Ishikawa (cell line): ENCODE data around the gene HIVEP1.

Source experiments
- CEBPB ChIP-seq: IDR thresholded peaks from 2 replicates; pipeline ENCODE4 v1.6.1; 2012
- CREB1 ChIP-seq: IDR thresholded peaks from 2 replicates; pipeline ENCODE4 v1.6.1; 2012; ENCODE audit warnings: low read depth
- EGR1 ChIP-seq: IDR thresholded peaks from 2 replicates; pipeline ENCODE4 v1.6.1; 2012
- EP300 ChIP-seq: IDR thresholded peaks from 2 replicates; pipeline ENCODE4 v1.6.1; 2012; ENCODE audit warnings: borderline replicate concordance
- FOXM1 ChIP-seq: IDR thresholded peaks from 2 replicates; pipeline ENCODE4 v1.6.1; 2012; ENCODE audit warnings: low read depth, borderline replicate concordance
- NFIC ChIP-seq: IDR thresholded peaks from 2 replicates; pipeline ENCODE4 v1.6.1; 2012
- RAD21 ChIP-seq: IDR thresholded peaks from 2 replicates; pipeline ENCODE4 v1.6.1; 2012; ENCODE audit warnings: low read depth
- TAF1 ChIP-seq: IDR thresholded peaks from 2 replicates; pipeline ENCODE4 v1.6.1; 2012; ENCODE audit warnings: low read depth, mild to moderate bottlenecking
- TCF12 ChIP-seq: IDR thresholded peaks from 2 replicates; pipeline ENCODE4 v1.6.1; 2012; ENCODE audit warnings: low read depth
- TEAD4 ChIP-seq: IDR thresholded peaks from 2 replicates; pipeline ENCODE4 v1.6.1; 2012
- YY1 ChIP-seq: IDR thresholded peaks from 2 replicates; pipeline ENCODE4 v1.6.1; 2012; ENCODE audit warnings: low read depth
- ZBTB7A ChIP-seq: IDR thresholded peaks from 2 replicates; pipeline ENCODE4 v1.6.1; 2012; ENCODE audit warnings: low read depth
- TF ChIP-seq, protein P1 (sequence below): IDR thresholded peaks from 2 replicates; pipeline ENCODE4 v1.6.1; 2012
- TF ChIP-seq, protein P2 (sequence below): IDR thresholded peaks from 2 replicates; pipeline ENCODE4 v1.6.1; 2012
- TF ChIP-seq, protein P3 (sequence below): IDR thresholded peaks from 2 replicates; pipeline ENCODE4 v1.6.1; 2012; ENCODE audit warnings: low read depth, mild to moderate bottlenecking

The HIVEP1 gene

DNA sequence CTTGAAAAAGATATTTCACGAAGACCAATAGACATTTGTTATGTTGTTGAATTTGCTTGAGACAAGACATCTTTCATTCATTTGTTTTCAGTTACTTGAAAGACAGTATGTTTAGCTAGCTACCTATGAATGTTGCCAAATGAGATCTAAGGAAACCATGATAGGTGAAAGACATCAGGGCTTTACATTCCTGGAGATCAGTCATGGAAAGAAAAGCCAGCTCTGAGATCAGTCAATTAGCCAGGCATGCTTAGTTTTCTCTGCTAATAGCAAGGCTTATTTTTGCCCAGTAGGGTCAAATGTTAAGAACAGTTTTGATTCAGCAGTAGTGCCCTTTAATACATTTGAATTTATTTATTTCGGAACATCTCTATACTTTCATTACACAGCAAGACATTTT, 161.5 kb downstream of the HIVEP1 start:
- TF ChIP-seq TEAD4, result peak; percentile 69
- TF ChIP-seq EGR1, result no peak
- 0 out of 2 replicates have a peak, but pooled peaks have one; percentile 6 for TF ChIP-seq NFIC

DNA sequence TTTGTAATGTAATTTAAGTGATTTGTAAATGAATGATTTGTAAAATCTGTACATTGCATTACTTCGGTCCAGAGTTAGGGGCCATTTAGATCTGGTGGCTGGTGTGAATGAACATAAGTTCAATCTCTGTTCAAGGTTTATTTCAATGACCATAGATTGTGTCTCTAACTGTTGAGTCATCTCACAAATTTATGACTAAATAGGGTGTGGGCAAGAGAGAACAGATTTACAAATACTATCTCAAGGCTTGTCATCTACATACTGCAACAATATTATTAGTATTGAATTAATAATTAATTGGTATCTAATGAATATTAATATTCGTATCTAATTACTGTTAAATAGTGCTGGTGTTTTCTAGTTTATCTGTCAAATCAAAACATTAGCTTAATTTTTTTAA, 162.8 kb downstream of the HIVEP1 start:
- no peak for TF ChIP-seq TEAD4
- TF ChIP-seq EGR1, result no peak
- TF ChIP-seq RAD21, result no peak
- TF ChIP-seq NFIC, result no peak
- TF ChIP-seq FOXM1, result no peak
- TF ChIP-seq, protein P1, sequence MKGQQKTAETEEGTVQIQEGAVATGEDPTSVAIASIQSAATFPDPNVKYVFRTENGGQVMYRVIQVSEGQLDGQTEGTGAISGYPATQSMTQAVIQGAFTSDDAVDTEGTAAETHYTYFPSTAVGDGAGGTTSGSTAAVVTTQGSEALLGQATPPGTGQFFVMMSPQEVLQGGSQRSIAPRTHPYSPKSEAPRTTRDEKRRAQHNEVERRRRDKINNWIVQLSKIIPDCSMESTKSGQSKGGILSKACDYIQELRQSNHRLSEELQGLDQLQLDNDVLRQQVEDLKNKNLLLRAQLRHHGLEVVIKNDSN, result no peak
- no peak for TF ChIP-seq ZBTB7A
- TF ChIP-seq TAF1, result no peak
- TF ChIP-seq, protein P2, sequence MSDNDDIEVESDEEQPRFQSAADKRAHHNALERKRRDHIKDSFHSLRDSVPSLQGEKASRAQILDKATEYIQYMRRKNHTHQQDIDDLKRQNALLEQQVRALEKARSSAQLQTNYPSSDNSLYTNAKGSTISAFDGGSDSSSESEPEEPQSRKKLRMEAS, result no peak
- no peak for TF ChIP-seq TCF12
- no peak for TF ChIP-seq CEBPB
- TF ChIP-seq EP300, result no peak
- TF ChIP-seq, protein P3, sequence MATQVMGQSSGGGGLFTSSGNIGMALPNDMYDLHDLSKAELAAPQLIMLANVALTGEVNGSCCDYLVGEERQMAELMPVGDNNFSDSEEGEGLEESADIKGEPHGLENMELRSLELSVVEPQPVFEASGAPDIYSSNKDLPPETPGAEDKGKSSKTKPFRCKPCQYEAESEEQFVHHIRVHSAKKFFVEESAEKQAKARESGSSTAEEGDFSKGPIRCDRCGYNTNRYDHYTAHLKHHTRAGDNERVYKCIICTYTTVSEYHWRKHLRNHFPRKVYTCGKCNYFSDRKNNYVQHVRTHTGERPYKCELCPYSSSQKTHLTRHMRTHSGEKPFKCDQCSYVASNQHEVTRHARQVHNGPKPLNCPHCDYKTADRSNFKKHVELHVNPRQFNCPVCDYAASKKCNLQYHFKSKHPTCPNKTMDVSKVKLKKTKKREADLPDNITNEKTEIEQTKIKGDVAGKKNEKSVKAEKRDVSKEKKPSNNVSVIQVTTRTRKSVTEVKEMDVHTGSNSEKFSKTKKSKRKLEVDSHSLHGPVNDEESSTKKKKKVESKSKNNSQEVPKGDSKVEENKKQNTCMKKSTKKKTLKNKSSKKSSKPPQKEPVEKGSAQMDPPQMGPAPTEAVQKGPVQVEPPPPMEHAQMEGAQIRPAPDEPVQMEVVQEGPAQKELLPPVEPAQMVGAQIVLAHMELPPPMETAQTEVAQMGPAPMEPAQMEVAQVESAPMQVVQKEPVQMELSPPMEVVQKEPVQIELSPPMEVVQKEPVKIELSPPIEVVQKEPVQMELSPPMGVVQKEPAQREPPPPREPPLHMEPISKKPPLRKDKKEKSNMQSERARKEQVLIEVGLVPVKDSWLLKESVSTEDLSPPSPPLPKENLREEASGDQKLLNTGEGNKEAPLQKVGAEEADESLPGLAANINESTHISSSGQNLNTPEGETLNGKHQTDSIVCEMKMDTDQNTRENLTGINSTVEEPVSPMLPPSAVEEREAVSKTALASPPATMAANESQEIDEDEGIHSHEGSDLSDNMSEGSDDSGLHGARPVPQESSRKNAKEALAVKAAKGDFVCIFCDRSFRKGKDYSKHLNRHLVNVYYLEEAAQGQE, result no peak
- TF ChIP-seq CREB1, result no peak
- no peak for TF ChIP-seq YY1

DNA sequence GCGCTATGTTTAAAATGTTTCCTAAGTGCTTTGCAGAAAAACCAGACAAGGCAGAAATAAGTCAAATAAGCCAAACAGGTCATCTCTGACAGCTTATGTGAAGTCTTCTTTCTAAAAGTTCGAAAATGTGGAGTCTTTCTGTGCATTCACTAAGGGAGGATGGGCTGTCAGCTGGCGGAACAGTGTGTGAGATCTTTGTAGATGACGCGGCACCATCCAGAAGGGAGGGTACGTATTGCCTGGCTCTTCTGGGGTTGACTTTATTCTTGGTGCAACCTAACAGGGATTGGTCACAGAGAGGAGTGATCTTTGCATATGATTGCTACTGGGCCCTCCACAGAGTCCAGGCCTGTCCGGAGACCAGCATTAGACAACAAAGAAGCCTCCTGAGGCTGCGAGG, 163.5 kb downstream of the HIVEP1 start:
- TF ChIP-seq CREB1, result no peak
- no peak for TF ChIP-seq TEAD4
- TF ChIP-seq, protein P2, result no peak
- TF ChIP-seq YY1, result no peak
- no peak for TF ChIP-seq EP300
- TF ChIP-seq TAF1, result no peak
- TF ChIP-seq FOXM1, result no peak
- TF ChIP-seq, protein P3, result no peak
- TF ChIP-seq CEBPB, result no peak
- TF ChIP-seq TCF12, result no peak
- no peak for TF ChIP-seq EGR1
- no peak for TF ChIP-seq NFIC
- no peak for TF ChIP-seq ZBTB7A
- TF ChIP-seq, protein P1, result no peak

DNA sequence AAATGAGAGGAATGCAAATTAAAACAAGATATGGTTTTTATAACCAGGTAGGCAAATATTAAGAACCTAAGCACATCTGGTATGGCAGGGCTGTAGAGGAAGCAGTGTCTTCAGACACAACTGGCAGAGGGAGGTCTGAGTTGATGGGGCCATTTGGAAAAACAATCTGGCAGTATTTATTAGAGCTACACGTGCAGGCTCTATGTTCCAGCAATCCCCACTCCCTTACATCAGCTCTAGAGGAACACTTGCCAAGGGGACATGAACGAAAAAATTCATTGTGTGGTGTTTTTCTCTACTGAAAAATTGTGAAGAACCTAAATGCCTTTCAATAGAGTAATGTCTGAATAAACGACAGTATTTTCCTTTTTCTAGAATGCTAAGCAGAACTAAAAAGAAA, 166.4 kb downstream of the HIVEP1 start:
- no peak for TF ChIP-seq TEAD4
- TF ChIP-seq TAF1, result no peak
- no peak for TF ChIP-seq CREB1
- no peak for TF ChIP-seq RAD21
- TF ChIP-seq ZBTB7A, result no peak
- TF ChIP-seq TCF12, result no peak
- no peak for TF ChIP-seq EGR1
- no peak for TF ChIP-seq NFIC
- TF ChIP-seq, protein P2, result no peak
- TF ChIP-seq EP300, result no peak
- no peak for TF ChIP-seq YY1
- TF ChIP-seq, protein P1, result no peak
- TF ChIP-seq, protein P3, result no peak
- TF ChIP-seq FOXM1, result no peak
- no peak for TF ChIP-seq CEBPB
